HCT116 (cell line): ENCODE measurements around the gene KCNE1.
"Not testable (repeated sequence)": the region's sequence is repeated elsewhere in the genome, so short reads cannot be mapped to it uniquely, and the experiment has no call there.

Experiments used
- EZH2 ChIP-seq: fragments of 200-600 bp; sonication (generic); IDR thresholded peaks from 2 replicates; pipeline ENCODE4 v1.6.1; 2017; ENCODE audit warnings: antibody characterized with exemption, mixed run types
- EZH2phosphoT487 ChIP-seq: fragments of 200-600 bp; IDR thresholded peaks from 2 replicates; pipeline ENCODE4 v1.6.1; 2018; ENCODE audit warnings: antibody characterized with exemption, borderline replicate concordance
- FOSL1 ChIP-seq: IDR thresholded peaks from 2 replicates; pipeline ENCODE4 v1.6.1; 2012; ENCODE audit warnings: low read depth
- POLR2A ChIP-seq: IDR thresholded peaks from 2 replicates; pipeline ENCODE4 v1.7.0; 2011; ENCODE audit warnings: borderline replicate concordance; ENCODE audit not compliant: insufficient read depth, insufficient read length; ENCODE audit errors: extremely low read depth
- TF ChIP-seq, protein P1 (sequence below), 3 experiments: fragments of 200-600 bp in 1 of 3; sonication (generic) in 1 of 3; IDR thresholded peaks in 2 of 3; conservative IDR thresholded peaks in 1 of 3; 2 replicates each; pipeline ENCODE4 v1.5.1; 2012 to 2017; ENCODE audit warnings: low read depth in 2 of 3, low read length in 2 of 3, antibody characterized with exemption in 1 of 3, borderline replicate concordance in 1 of 3, control low read depth in 1 of 3, mild to moderate bottlenecking in 1 of 3, mixed read lengths in 1 of 3, mixed run types in 1 of 3, moderate library complexity in 1 of 3; ENCODE audit not compliant: insufficient read depth in 1 of 3

DNA sequence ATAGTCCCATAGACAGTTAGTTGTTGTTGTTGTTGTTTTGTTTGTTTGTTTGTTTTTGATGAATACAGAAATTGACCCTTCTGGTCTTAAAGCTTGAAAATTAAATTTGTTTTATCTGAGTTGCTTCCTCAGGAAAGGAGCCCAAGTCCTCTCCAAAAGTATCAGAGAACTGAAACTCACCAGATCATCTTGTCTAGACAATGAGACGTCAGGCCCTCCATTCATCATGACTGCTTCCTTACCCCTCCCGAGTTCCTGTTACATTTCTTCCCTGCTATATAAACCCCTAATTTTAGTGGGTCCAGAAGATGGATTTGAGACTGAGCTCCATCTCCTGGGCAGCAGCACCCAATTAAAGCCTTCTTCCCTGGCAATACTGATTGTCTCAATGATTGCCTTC is 105.3 kb downstream of the KCNE1 start:
- TF ChIP-seq POLR2A, EZH2, EZH2phosphoT487, FOSL1: not testable (repeated sequence)
- TF ChIP-seq, protein P1, sequence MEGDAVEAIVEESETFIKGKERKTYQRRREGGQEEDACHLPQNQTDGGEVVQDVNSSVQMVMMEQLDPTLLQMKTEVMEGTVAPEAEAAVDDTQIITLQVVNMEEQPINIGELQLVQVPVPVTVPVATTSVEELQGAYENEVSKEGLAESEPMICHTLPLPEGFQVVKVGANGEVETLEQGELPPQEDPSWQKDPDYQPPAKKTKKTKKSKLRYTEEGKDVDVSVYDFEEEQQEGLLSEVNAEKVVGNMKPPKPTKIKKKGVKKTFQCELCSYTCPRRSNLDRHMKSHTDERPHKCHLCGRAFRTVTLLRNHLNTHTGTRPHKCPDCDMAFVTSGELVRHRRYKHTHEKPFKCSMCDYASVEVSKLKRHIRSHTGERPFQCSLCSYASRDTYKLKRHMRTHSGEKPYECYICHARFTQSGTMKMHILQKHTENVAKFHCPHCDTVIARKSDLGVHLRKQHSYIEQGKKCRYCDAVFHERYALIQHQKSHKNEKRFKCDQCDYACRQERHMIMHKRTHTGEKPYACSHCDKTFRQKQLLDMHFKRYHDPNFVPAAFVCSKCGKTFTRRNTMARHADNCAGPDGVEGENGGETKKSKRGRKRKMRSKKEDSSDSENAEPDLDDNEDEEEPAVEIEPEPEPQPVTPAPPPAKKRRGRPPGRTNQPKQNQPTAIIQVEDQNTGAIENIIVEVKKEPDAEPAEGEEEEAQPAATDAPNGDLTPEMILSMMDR (IDR thresholded peaks at IDR 0.05 in 2 of 3, conservative IDR thresholded peaks at IDR 0.05 in 1 of 3; ENCODE audit: borderline replicate concordance in 1 of 3, insufficient read depth in 1 of 3, low read depth in 2 of 3, low read length in 2 of 3) = not testable (repeated sequence)
